ENCODE measurements around the gene UBXN1. TPM values are rescaled to one million over a fixed set of nuclear protein-coding genes. Genes with fewer than 3 reads are reported as not detected.

Gene UBXN1
- total and polyA plus RNA-seq, 10 of the 15 experiments (the other 5 are each of a cell fraction or from before 2014, with no cell fraction given) = 7.0 to 173 (median 106) TPM

- no peaks in the 10 kb centered on the region; the same call in 1 of the 2 replicates for H3K4me1 ChIP-seq (ENCODE audit: control insufficient read depth, insufficient read depth, low read length)
- H4K20me1 ChIP-seq (ENCODE audit: control insufficient read depth, insufficient read depth) = peaks cover 11% of the 10 kb centered on the region; the same call in 1 of the 2 replicates
- H3K36me3 ChIP-seq (ENCODE audit: control insufficient read depth in 2 of 2, insufficient read depth in 2 of 2, low read length in 1 of 2) = peaks cover 4 to 23% of the 10 kb centered on the region in 2 experiments
- H3K27me3 ChIP-seq (replicated peaks in 1 of 2; ENCODE audit: control insufficient read depth in 2 of 2, insufficient read depth in 2 of 2, low read length in 1 of 2) = no peaks in the 10 kb centered on the region
- ChIA-PET POLR2A (interaction anchor here (0.5 to 6.8 kb wide), 38 partner anchors 13 to 1480 kb away, joined by 3 to 79 read pairs (median 6); partner anchors contain the start of genes BSCL2, C11orf98, CSKMT and EEF1G), CTCF (interaction anchor here (0.8 to 5.4 kb wide), 13 partner anchors 18 to 157 kb away, joined by 3 to 34 read pairs (median 4); partner anchors contain the start of genes BSCL2, C11orf98, CSKMT and EEF1G), SMC1A (ENCODE audit: uncharacterized antibody, unreplicated experiment) (interaction anchor here (1.0 to 4.8 kb wide), 16 partner anchors 8 to 154 kb away, joined by 3 to 27 read pairs (median 4); partner anchors contain the start of genes BSCL2, C11orf98, CSKMT and GANAB), RAD21 (ENCODE audit: unreplicated experiment) (interaction anchor here (0.6 to 5.2 kb wide), 26 partner anchors 16 to 480 kb away, joined by 3 to 44 read pairs (median 4); partner anchors contain the start of genes B3GAT3, C11orf98, CSKMT and POLR2G)
- H3K9me3 ChIP-seq (replicated peaks; ENCODE audit: control insufficient read depth, insufficient read depth, low read length) = no peaks in the 10 kb centered on the region; the same call in 2 of the 3 replicates
- intact Hi-C loops (cut with micrococcal nuclease; ENCODE audit: unreplicated experiment) = loop anchor here (1.0 to 5.0 kb wide), 6 partner anchors 18 to 129 kb away; partner anchors contain the start of genes MTA2, NXF1, TAF6L and ZBTB3
- peak; percentile 90 for ATAC-seq
- peak; percentile 95 for DNase-seq (ENCODE audit: low read depth, low spot score)
- H3K4me2 ChIP-seq (ENCODE audit: control insufficient read depth, insufficient read depth) = peak within 1 kb of the TSS; percentile 81
- H3K4me3 ChIP-seq = peak within 1 kb of the TSS; percentile 100
- under 1% methylated on average over 69 of the region's 72 CpGs for WGBS (ENCODE audit: insufficient coverage, insufficient replicate concordance, low lambda C conversion rate, missing lambda C conversion rate)
- peak within 1 kb of the TSS; percentile 96 for H2AFZ ChIP-seq (ENCODE audit: control insufficient read depth, low read depth, low read length)
- peak within 1 kb of the TSS; percentile 94 for H3K27ac ChIP-seq (ENCODE audit: control insufficient read depth, insufficient read depth)
- peak within 1 kb of the TSS; percentile 91 for H3K9ac ChIP-seq (ENCODE audit: control insufficient read depth, insufficient read depth, low read length)
- in situ Hi-C loops (cut with MboI) = no loop called here
- H3K79me2 ChIP-seq (ENCODE audit: control insufficient read depth, insufficient read depth, low read length) = peaks cover 75% of the 10 kb centered on the region
- FAIRE-seq = no peak
- BruUV-seq (replicated peaks) = no TSS peak
- TF ChIP-seq EGR1 (IDR thresholded peaks at IDR 0.05; ENCODE audit: borderline replicate concordance in 1 of 2, low read depth in 2 of 2, low read length in 2 of 2) = peak; percentile 76; a peak in 2 of 3 replicates
- no peak for TF ChIP-seq FOXM1 (IDR thresholded peaks at IDR 0.05; ENCODE audit: low read depth, low read length)
- peak; percentile 83; the same call in 1 of the 2 replicates for TF ChIP-seq DPF2 (IDR thresholded peaks at IDR 0.05)
- no peak for TF ChIP-seq PAX8 (IDR thresholded peaks at IDR 0.05)
- no peak for TF ChIP-seq NFYB (IDR thresholded peaks at IDR 0.05; ENCODE audit: insufficient read depth, low read depth, low read length)
- TF ChIP-seq CHD2 (IDR thresholded peaks at IDR 0.05; ENCODE audit: borderline replicate concordance, low read depth, low read length) = peak; percentile 79; the same call in 1 of the 2 replicates
- TF ChIP-seq ZBED1 (IDR thresholded peaks at IDR 0.05; ENCODE audit: borderline replicate concordance) = no peak; the same call in 1 of the 2 replicates
- peak; percentile 88; the same call in 1 of the 2 replicates for TF ChIP-seq SIN3A (IDR thresholded peaks at IDR 0.05; ENCODE audit: low read depth, low read length)
- TF ChIP-seq SKIL (IDR thresholded peaks at IDR 0.05; ENCODE audit: low read depth, poor library complexity, severe bottlenecking) = no peak
- no peak for TF ChIP-seq HDAC2 (IDR thresholded peaks at IDR 0.05)
- TF ChIP-seq SMAD1 (IDR thresholded peaks at IDR 0.05; ENCODE audit: low read depth, partially characterized antibody) = no peak
- peak; percentile 36; the same call in 1 of the 2 replicates for TF ChIP-seq ZSCAN29 (IDR thresholded peaks at IDR 0.05)
- no peak for TF ChIP-seq CBX3 (IDR thresholded peaks at IDR 0.05; ENCODE audit: borderline replicate concordance, low read depth)
- 0 out of 2 replicates have a peak, but pooled peaks have one; percentile 63 for TF ChIP-seq TBL1XR1 (IDR thresholded peaks at IDR 0.05; ENCODE audit: low read depth, low read length)
- 0 out of 2 replicates have a peak, but pooled peaks have one; percentile 20 for TF ChIP-seq RUNX3 (IDR thresholded peaks at IDR 0.05; ENCODE audit: low read length)
- TF ChIP-seq JUND (IDR thresholded peaks at IDR 0.05; ENCODE audit: low read depth, low read length) = no peak
- no peak for TF ChIP-seq ZNF274 (IDR thresholded peaks at IDR 0.05; ENCODE audit: insufficient read depth, insufficient read length)
- TF ChIP-seq TAF1 (IDR thresholded peaks at IDR 0.05; ENCODE audit: borderline replicate concordance, low read depth, low read length) = peak; percentile 64; the same call in 1 of the 2 replicates
- TF ChIP-seq ATF7 (IDR thresholded peaks at IDR 0.05; ENCODE audit: low read depth) = no peak; the same call in 1 of the 2 replicates
- no peak for TF ChIP-seq SP1 (IDR thresholded peaks at IDR 0.05; ENCODE audit: low read depth, low read length)
- TF ChIP-seq ZNF207 (IDR thresholded peaks at IDR 0.05; ENCODE audit: borderline replicate concordance) = peak; percentile 86; the same call in 1 of the 2 replicates
- TF ChIP-seq EP300 (IDR thresholded peaks at IDR 0.05; ENCODE audit: borderline replicate concordance in 1 of 2, control insufficient read depth in 1 of 2, low read depth in 2 of 2, low read length in 2 of 2) = no peak
- no peak; the same call in 1 of the 2 replicates for TF ChIP-seq SMARCA5 (IDR thresholded peaks at IDR 0.05)
These were observed 48.4 kb upstream of the UBXN1 start, which contains the start of gene HNRNPUL2 for GRCh38 chr11:62727165-62727871. Gene HNRNPUL2 (minus strand): TSS chr11:62727457. CDS start chr11:62727156, 301 bp downstream.
